Measurements from ENCODE around the gene LENG9.
"Not testable (repeated sequence)": the region's sequence is repeated elsewhere in the genome, so short reads cannot be mapped to it uniquely, and the experiment has no call there.

Gene LENG9

GRCh38 chr19:54463531-54464043 lies at the start of gene LENG9:
LENG9 (minus strand) TSS chr19:54463778; CDS start chr19:54463526, 252 bp downstream.
- peak; percentile 99 for DNase-seq

DNA sequence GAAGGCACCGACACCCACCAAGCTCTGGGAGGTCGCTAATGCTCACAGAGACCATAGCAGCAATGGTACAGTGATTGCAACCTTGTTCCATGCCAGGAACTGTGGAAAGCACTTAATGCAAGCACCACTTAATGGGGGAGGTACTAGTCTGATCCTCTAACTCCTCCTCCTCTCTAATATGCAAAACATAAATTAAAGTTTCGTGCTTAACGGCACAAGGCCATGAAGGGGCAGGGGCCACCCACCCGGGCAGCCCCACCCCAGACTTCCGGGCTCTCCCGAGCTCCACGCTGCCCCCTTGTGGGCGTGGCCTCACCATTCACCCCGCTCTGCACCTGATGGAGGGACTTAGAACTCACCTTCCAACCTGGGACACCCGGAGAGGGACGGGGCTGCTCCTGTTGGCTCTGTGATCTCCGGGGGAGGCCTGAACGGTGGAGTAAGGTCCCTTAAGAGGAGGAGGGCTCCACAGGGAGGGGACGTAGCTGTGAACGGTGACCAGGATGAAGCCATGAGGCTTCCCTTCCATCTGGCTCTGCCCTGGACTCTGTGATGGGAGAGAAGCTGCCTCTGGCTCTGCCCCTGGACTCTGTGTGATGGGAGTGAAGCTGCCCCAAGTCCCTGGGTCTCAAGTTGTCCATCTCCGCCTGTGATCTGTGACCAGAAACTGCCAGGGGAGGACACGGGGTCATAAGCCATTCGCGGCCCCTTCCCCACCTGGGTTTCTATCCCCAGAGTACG lies 45.8 kb upstream of the LENG9 start:
- not testable (repeated sequence) for DNase-seq

DNA sequence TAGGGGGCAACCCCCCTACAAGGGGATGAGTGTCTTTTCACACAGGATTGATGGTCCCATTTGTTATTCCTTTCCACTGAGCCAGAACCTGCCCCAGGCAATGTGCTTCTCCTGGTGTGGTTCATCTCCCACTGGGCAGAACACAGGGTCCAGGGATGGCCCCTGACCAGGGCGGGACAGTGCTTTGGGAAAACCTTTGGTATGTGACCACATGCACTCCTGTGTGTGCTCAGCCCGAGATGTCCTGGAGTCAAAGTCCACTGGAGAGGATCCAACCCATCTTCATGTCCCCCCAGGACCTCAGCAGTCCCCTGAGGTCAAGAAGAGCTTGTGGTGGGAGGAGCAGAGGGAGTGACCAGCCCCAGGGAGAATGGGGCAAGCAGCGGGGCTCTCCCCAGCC lies 44.9 kb upstream of the LENG9 start:
- not testable (repeated sequence) for DNase-seq

- no peak for DNase-seq
Measured at GRCh38 chr19:54507824-54508223, 44.2 kb upstream of the LENG9 start.

DNA sequence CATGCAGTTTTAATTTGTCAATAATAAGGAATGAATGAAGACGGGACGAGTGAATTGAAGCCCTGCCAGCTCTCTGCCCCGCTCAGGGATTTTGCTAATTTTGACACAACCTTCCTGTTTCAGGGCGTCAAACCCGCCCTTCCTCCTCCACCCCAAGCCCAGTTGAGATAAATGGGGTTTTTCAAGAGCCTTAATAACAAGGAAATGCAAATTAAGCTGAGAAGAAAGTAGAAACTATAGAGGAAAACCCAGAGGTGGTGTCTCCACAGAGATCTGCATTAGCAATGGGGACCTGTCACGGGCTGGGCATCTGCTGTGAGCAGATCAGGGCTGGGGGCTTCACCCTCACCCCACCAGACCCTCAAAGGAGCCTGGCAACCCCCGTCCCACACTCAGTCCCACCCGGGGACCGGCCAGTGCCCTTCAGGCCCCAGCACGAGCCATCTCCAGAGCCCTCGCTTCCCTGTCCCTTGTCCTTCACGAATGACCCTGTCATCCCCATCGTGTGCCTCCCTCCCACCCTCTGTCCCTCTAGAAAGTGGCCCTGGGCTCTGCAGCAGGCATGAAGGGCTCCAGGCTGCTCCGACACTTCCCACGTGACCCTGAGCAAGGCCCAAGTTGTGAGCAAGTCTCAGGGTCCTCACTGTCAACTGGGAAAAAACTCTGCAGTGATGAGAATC lies 43.6 kb upstream of the LENG9 start:
- DNase-seq = not testable (repeated sequence)

DNA sequence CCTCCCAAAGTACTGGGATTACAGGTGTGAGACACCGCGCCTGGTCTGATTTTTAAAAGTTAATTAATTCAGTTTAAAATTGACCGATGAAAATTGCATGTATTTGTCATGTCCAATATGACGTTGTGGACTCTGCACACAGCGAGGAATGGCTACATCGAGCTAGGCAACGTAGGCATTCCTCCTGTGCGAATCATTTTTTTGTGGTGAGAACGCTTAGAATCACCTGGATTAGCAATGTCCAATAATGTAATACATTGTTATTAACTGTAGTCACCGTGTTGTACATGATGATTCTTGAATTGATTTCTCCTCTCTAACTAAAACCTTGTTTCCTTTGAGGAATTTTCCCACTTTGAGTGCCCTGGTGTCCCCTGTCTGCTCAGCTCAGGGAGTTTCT lies 42.5 kb upstream of the LENG9 start:
- no peak for DNase-seq

- DNase-seq = not testable (repeated sequence)
Measured at GRCh38 chr19:54505542-54505941, 42.0 kb upstream of the LENG9 start.

DNA sequence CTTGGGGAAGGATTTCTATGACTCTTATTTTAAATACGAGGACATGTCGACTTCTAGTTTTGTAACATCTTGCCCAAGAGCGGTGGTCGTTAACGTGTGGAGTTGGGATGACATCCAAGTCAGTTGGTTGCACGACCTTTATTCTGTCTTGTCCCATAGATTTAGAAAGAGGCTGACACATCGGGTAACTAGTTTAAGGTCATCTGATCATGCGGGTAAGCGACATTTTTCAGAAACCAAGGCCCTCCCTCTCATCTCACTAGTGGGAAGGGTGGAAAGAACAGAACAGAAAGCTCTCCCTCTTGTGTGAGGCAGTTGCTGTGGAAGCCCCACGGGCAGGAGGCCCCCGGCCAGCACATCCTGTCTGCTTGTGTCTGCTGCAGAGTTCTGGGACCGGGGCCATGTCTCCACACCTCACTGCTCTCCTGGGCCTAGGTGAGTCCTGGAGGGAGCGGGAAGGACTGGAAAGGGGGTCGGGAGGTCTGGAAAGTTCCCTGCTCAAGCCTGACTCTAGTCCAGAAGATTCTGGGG lies 39.0 kb upstream of the LENG9 start, which contains the start of gene LAIR2:
Gene LAIR2 (plus strand): TSS at position 314 of the 531 bp plus-strand sequence. CDS start 88 bp downstream, at position 402.
- DNase-seq = no peak

DNA sequence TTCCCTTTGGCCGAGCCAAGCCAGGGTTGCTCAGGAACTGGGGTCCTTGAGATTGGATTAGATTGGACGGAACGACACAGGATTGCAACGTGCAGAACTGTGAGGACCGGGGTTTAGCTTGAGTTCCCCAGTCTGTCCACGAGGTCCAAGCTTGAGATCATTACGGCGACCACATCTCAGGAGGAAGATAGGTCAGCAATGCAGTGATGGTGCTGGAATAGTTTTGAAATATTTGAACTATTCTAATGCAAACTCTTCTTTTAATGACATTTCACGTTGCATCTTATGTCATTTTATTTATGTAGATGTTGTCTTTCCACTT lies 34.8 kb upstream of the LENG9 start:
- DNase-seq = not testable (repeated sequence)

DNA sequence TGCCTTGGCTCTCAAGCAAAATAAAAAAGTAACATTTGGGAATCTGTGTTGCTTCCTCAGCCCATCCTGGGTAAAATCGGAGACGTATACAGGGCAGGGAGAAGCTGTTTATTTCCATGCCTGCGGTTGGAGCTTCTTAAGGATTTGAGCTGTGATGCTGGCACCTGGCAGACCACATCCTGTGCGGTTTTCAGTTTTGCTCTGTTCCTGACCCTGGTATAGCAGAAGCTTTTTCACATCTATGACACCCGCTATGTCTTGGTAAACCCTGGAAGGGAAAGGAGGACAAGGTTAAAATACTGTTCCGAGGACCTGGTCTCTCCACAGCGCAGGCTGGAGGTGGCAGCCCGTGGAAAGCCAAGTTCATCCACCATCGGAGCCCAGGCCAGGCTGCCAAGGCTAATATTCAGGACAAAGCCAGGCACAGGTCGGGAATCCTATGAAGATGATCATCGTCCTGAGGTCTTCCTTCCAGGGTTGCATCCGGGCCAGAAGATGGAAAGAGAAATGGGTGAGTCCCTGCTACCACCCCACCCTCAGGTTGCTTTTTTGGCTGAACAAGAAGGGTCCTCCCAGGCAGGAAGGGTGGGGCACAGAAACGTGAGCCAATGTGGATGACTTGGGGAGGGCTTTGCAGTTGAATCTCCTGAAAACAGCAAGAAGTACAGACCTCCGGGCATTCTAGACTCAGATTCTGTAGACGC lies 34.3 kb upstream of the LENG9 start:
- DNase-seq = not testable (repeated sequence)

- not testable (repeated sequence) for DNase-seq
Measured at GRCh38 chr19:54495284-54495683, 31.7 kb upstream of the LENG9 start.

DNA sequence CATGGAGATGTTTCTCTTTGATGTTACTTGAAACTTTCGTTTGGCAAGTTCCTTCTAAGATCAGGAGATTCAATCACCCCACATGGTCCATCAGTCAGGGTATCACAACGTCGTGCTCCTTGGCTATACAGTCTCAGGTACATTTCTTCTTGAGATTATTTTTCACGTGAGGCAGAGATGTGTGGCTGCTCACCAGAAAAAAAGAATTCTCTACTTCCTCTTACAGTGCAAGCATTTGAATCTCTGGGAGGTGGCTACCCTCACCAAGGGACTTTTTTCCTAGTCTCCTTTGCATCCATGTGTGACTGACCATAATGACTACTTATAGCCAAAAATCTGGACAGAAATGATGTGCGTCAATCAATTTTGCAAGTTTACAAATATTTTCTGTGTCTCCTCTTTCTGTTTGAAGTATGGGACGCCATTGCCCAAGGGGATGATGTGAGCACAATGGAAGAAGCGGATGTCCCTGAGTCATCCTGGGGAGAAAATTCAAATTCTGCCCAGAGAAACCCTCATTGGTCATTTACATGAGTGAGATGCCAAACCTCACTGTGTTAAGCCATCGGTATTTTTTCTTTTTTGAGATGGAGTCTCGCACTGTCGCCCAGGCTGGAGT lies 30.5 kb upstream of the LENG9 start:
- DNase-seq = no peak

- not testable (repeated sequence) for DNase-seq
Measured at GRCh38 chr19:54493056-54493455, 29.5 kb upstream of the LENG9 start.

DNA sequence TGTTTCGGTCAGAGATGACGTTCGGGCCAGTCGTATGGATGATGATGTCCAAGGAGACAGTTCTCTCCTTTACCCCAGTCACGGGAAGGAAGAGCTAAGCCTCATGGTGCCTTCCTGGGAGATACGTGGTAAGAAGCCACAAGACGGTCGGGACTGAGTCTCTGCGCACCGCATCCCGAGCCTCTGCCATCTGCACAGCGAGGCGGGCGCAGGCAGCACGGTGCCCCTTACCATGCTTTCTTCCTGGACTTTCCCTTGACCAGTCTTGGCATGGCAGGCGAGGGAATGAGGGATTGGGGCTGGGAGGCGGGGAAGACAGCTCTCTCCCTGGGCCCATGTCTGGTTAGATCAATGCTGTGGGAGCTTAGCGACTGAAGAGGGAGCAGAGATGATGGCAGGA lies 29.0 kb upstream of the LENG9 start:
- DNase-seq = no peak

- no peak for DNase-seq
Measured at GRCh38 chr19:54489766-54490165, 26.2 kb upstream of the LENG9 start.

- DNase-seq = no peak
Measured at GRCh38 chr19:54489341-54489740, 25.8 kb upstream of the LENG9 start.

DNA sequence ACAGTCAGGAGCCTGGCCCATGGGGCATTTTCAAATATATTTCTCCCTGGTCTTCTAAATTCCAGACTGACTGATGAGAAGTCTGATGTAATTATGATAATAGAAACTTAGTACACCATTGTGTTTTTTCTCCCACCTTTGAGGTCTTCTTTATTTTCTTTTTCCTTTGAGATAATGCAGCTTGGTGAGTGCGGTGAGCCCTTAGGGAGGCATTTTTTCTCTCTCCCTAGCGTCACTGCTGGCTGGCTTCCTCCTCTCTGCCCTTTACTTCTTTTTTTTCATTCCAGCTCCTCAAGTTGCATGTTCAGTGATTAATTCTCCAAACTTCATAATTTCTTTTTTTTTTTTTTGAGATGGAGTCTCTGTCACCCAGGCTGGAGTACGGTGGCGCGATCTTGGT lies 22.3 kb upstream of the LENG9 start:
- DNase-seq = no peak

DNA sequence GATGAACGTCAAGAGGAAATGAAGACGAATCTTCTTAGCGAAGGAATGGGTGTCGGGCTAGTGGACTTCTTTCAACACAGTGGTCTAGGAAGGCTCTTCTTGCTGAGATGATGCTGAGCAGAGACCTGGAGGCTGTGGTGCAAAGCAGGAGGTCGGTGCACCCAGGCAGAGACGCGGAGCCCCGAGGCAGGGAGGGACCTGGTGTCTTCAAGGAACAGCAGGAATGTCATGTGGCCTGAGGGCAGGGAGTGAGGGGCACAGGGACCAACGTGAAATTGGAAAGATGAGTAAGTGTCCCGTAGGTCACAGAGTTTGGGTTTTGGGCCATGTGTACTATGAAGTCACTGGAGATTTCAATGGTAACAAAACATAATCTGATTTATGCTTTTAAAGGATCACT lies 20.9 kb upstream of the LENG9 start:
- DNase-seq = no peak

DNA sequence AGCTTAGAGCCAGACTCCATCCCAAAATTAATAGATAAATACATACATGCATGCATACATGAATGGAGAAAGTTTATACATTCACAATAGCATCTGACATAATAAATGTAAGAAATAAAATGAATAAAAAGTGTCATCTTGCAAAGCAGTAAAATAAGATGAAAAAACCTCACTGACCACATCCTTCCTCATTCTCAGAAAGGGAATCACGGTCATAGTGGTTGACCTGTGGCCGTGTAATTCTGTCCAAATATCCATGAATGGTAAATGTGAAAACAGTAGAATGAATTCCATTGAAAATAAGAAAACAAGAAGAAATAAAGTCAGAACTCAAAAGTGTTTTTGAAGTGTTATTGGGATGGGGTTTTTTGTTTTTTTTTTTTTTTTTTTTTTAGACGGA lies 19.3 kb upstream of the LENG9 start:
- no peak for DNase-seq

- DNase-seq = peak; percentile 48
Measured at GRCh38 chr19:54481326-54481930, 17.9 kb upstream of the LENG9 start.

GRCh38 chr19:54480051-54480450 lies 16.5 kb upstream of the LENG9 start:
- no peak for DNase-seq

GRCh38 chr19:54478677-54479266 lies 15.2 kb upstream of the LENG9 start:
- peak; percentile 43 for DNase-seq
